T-helper 1 cell treated with Interleukin-12 subunit alpha and Interleukin-12 subunit beta and Interleukin-4 antibody, amounts not matched to agents 30 μg/mL and 1 μg/mL, for 36 hours (primary cell): ENCODE data around the gene IFT172.

Source experiments
- H3K27ac Mint-ChIP-seq: one replicate; pipeline ENCODE4 v1.8.0; 2021; ENCODE audit warnings: mild to moderate bottlenecking, mixed read lengths
- H3K27me3 Mint-ChIP-seq: one replicate; pipeline ENCODE4 v1.8.0; 2021; ENCODE audit warnings: low read depth, mixed read lengths
- H3K36me3 Mint-ChIP-seq: one replicate; pipeline ENCODE4 v1.8.0; 2021; ENCODE audit warnings: low read depth, mixed read lengths
- H3K4me1 Mint-ChIP-seq: one replicate; pipeline ENCODE4 v1.8.0; 2021; ENCODE audit warnings: low read depth, mixed read lengths
- H3K4me3 Mint-ChIP-seq: one replicate; pipeline ENCODE4 v1.8.0; 2021; ENCODE audit warnings: mild to moderate bottlenecking, moderate library complexity, mixed read lengths
- H3K9me3 Mint-ChIP-seq: one replicate; pipeline ENCODE4 v1.8.0; 2021; ENCODE audit warnings: mixed read lengths

The IFT172 gene

DNA sequence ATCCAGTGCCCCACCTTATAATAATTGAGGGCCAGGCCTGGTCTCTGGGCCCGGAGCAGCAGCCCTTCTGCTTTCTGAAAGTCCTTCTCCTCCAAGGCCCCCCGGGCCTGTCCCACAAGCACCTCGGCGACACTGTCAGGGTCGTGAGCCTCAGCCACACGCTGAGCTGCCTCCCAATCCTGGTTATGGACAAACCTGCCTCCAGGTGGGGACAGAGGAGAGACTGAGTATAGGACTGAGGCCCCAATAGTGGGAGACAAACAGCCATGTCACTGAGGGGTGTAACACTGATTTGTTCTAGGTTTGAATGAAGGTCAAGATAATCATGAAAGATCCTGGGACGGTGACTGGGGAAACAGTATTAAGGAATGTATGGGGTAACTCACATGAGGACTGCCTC, 35.6 kb downstream of the IFT172 start:
- Mint-ChIP-seq H3K27ac (no peak overlapping the region), H3K27me3 (no peaks in the 10 kb centered on the region), H3K4me3 (no peak overlapping the region), H3K9me3 (no peaks in the 10 kb centered on the region), H3K4me1 (no peaks in the 10 kb centered on the region), H3K36me3 (peaks cover 7% of the 10 kb centered on the region)

DNA sequence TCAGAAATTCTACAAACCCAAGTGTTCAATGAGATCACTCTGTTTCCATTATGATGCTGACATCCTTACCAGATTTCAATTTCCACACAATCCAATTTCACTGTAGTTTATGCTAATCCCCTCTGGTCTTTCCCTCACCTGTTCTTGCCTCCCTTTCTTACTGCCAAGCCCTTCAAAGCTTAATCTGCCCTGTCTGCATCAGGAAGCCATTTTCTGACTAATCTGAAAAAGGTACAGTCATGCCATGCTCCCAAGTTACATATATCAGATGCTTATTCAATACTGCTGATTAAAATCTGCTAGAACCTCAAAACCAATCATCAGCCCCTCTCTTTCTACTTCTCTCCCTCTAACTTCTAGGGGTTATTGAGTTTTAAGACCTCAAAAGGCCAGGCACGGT, 38.4 kb downstream of the IFT172 start:
- peaks cover 16% of the 10 kb centered on the region for H3K36me3 Mint-ChIP-seq
- H3K4me1 Mint-ChIP-seq = peaks cover under 1% of the 10 kb centered on the region
- H3K27ac Mint-ChIP-seq = no peak overlapping the region
- no peak overlapping the region for H3K4me3 Mint-ChIP-seq
- no peaks in the 10 kb centered on the region for H3K27me3 Mint-ChIP-seq
- H3K9me3 Mint-ChIP-seq = no peaks in the 10 kb centered on the region

DNA sequence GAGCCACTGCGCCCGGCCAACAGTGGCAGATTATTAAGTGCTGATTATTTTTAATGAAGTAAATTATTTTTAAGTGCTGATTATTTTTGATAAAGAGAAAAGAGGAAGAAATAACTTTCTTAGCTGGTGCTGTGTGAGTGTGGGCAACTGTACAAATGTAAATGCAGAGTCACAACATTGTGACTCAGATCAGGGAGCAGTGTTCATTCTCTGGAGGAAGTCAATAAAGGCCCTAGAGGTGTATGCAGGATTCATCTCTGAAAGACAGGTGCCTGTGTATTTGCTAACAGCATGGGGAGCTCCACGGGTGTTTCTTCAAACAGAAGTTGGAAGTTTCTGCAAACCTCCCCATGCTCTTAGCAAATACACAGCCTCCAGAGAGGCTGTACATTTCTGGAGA, 41.2 kb downstream of the IFT172 start:
- no peak overlapping the region for H3K27ac Mint-ChIP-seq
- peaks cover 7% of the 10 kb centered on the region for H3K4me1 Mint-ChIP-seq
- H3K27me3 Mint-ChIP-seq = no peaks in the 10 kb centered on the region
- H3K4me3 Mint-ChIP-seq = no peak overlapping the region
- H3K36me3 Mint-ChIP-seq = peaks cover 14% of the 10 kb centered on the region
- no peaks in the 10 kb centered on the region for H3K9me3 Mint-ChIP-seq

DNA sequence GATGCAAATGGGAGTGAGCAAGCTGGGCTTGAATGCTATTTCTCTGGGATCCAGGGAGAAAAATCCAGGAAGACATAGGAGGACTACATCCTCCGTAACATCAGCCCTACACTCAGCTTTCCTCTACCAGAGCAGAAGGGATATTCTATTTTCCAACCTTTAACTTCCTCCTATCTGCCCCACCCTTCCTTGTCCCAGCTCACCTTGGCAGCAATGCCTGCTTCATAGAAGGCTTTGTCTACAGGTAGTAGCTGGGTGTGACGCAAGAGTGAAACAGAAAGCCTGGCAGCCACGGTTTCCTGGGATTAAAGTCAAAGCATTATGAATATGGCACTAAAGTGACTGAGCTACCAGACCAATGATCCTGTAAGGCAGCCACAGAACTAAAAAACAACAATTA, 43.5 kb downstream of the IFT172 start:
- Mint-ChIP-seq H3K9me3 (no peaks in the 10 kb centered on the region), H3K4me1 (peaks cover 8% of the 10 kb centered on the region), H3K27ac (no peak overlapping the region), H3K4me3 (no peak overlapping the region), H3K27me3 (no peaks in the 10 kb centered on the region), H3K36me3 (peaks cover 19% of the 10 kb centered on the region)

DNA sequence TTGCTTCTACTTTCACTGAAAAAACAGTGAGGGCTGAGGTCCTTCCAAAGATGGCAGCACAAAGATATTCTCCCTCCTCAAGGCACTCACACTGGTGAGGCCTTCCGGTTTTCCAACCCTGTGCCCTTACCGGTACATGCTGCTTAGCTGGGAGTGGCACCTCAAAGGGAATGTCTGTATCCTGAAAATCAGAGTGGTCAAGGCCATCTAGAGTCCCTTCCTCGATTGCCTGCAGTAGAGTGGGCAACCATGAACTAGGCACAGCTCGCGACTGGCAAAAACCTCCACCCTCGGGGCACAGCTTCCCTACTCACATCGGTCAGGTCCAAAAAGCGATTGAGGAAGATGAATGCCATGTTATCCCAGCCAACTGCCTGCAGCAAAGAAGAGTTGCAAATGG, 43.9 kb downstream of the IFT172 start:
- H3K27ac Mint-ChIP-seq = peak overlapping the region; percentile 15
- H3K4me3 Mint-ChIP-seq = no peak overlapping the region
- H3K4me1 Mint-ChIP-seq = peaks cover 8% of the 10 kb centered on the region

DNA sequence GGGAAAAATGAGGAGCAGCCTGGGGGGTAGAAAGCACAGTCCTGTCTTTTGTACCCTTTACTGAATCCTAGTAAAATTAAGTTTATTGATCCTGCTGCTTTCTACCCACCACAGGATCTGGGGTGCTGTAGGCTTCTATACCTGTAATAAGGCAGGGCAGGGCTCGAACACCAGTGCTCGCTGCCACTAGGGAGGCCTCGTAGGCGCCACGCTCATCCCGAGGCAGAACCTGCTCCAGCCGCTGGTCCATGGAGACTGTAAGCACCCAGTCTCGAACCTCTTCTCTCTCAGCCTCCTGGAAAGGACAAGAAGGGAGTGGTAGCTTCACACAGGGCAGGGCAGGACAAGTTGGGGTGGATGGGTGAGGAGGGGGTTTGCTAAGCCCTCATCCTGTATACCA, 44.4 kb downstream of the IFT172 start:
- peaks cover 26% of the 10 kb centered on the region for H3K36me3 Mint-ChIP-seq
- peaks cover 8% of the 10 kb centered on the region for H3K4me1 Mint-ChIP-seq
- no peak overlapping the region for H3K4me3 Mint-ChIP-seq
- H3K27me3 Mint-ChIP-seq = no peaks in the 10 kb centered on the region
- H3K27ac Mint-ChIP-seq = no peak overlapping the region
- H3K9me3 Mint-ChIP-seq = no peaks in the 10 kb centered on the region

More for the DNA sequence above, 43.9 kb downstream of the IFT172 start:
- H3K36me3 Mint-ChIP-seq = peaks cover 21% of the 10 kb centered on the region
- no peaks in the 10 kb centered on the region for H3K27me3 Mint-ChIP-seq
- H3K9me3 Mint-ChIP-seq = no peaks in the 10 kb centered on the region

DNA sequence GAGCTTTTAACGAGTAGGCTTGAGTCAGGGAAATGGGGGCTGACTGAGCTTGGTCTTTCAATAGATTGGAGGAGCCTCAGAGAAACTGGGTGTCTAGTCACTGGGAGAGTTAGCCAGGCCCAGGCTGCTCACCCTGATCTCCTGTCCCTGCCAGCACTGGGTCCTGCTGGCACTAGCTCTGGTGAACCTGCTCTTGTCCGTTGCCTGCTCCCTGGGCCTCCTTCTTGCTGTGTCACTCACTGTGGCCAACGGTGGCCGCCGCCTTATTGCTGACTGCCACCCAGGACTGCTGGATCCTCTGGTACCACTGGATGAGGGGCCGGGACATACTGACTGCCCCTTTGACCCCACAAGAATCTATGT, 46.6 kb downstream of the IFT172 start:
- H3K4me1 Mint-ChIP-seq = peaks cover 8% of the 10 kb centered on the region
- H3K4me3 Mint-ChIP-seq = no peak overlapping the region
- H3K27ac Mint-ChIP-seq = no peak overlapping the region
- no peaks in the 10 kb centered on the region for H3K27me3 Mint-ChIP-seq
- no peaks in the 10 kb centered on the region for H3K9me3 Mint-ChIP-seq
- H3K36me3 Mint-ChIP-seq = peaks cover 34% of the 10 kb centered on the region

DNA sequence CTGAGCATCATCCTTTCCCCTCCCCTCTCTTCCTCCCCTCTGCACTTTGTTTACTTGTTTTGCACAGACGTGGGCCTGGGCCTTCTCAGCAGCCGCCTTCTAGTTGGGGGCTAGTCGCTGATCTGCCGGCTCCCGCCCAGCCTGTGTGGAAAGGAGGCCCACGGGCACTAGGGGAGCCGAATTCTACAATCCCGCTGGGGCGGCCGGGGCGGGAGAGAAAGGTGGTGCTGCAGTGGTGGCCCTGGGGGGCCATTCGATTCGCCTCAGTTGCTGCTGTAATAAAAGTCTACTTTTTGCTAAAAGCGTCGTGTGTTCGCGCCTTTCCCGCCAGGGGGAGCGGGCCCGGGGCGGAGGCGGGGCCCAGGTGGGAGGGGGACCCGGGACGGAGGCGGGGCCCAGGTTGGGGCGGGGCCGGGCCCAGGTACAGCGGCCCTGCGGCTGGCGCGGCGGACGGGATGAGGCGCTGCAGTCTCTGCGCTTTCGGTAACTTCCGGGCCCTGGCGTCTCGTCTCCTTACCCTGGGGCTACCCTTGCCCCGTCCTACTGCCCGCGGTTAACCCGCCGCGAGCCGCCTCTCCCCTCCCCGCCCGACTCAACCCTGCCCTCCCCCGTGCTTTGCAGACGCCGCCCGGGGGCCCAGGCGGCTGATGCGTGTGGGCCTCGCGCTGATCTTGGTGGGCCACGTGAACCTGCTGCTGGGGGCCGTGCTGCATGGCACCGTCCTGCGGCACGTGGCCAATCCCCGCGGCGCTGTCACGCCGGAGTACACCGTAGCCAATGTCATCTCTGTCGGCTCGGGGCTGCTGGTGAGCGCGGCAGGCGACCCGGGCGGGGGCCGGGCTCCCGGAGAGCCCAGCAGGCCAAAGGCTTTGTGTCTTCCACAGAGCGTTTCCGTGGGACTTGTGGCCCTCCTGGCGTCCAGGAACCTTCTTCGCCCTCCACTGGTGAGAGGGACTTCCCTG, 47.3 kb downstream of the IFT172 start, which contains the start of gene KRTCAP3:
TSS of gene KRTCAP3 (plus strand) at position 424 of the 962 bp plus-strand sequence. CDS start at position 456, 32 bp downstream.
- H3K27me3 Mint-ChIP-seq = no peaks in the 10 kb centered on the region

DNA sequence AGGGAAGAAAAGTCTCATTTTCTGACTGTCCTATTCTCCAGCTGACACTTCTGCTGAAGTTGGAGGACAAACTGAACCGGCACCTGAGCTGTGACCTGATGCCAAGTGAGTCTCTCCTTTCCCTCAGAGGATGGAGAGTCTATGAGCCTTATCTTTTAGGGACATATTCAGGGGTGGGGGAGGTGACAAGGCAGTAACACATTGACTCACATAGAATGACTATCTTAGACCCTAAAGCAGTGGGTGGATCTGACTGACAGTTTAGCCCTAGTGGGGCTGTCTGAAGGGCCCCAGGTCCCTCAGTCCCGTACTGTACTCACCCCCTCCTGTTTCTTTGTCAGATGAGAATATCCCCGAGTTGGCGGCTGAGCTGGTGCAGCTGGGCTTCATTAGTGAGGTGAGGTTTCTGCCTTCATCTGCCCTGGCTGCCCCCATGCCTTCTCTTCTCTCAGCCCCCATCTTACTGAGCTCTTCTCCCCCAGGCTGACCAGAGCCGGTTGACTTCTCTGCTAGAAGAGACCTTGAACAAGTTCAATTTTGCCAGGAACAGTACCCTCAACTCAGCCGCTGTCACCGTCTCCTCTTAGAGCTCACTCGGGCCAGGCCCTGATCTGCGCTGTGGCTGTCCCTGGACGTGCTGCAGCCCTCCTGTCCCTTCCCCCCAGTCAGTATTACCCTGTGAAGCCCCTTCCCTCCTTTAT, 48.2 kb downstream of the IFT172 start:
- no peaks in the 10 kb centered on the region for H3K27me3 Mint-ChIP-seq
- H3K9me3 Mint-ChIP-seq = no peaks in the 10 kb centered on the region
- peaks cover 8% of the 10 kb centered on the region for H3K4me1 Mint-ChIP-seq
- no peak overlapping the region for H3K4me3 Mint-ChIP-seq
- peaks cover 40% of the 10 kb centered on the region for H3K36me3 Mint-ChIP-seq
- no peak overlapping the region for H3K27ac Mint-ChIP-seq

More for the DNA sequence above, 47.3 kb downstream of the IFT172 start, which contains the start of gene KRTCAP3:
- H3K36me3 Mint-ChIP-seq = peaks cover 31% of the 10 kb centered on the region
- no peak within 1 kb of the TSS for H3K27ac Mint-ChIP-seq
- H3K4me1 Mint-ChIP-seq = peaks cover 8% of the 10 kb centered on the region
- H3K4me3 Mint-ChIP-seq = no peak within 1 kb of the TSS
- H3K9me3 Mint-ChIP-seq = no peaks in the 10 kb centered on the region

DNA sequence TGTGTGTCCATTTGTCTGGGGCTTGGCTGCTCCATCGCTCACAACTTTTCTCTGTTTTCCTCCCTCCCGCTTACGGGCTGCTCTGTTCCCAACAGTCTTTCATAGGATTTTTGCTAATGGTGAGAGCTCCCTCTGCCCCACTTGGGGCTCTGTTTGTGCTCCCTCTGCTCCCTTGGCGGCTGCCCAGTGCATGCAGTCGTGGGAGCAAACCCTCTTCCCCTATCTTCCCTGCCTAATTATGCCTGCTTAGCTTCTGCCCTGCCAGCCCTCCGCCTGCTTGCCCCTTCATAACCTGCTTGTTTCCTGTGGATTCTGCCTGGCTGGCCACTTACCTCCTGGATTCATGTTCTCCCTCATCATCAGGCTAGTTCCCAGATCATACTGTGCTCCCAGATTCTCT, 53.9 kb downstream of the IFT172 start:
- Mint-ChIP-seq H3K4me1 (peaks cover 17% of the 10 kb centered on the region), H3K9me3 (no peaks in the 10 kb centered on the region), H3K27me3 (no peaks in the 10 kb centered on the region), H3K27ac (no peak overlapping the region), H3K36me3 (peaks cover 60% of the 10 kb centered on the region), H3K4me3 (no peak overlapping the region)

DNA sequence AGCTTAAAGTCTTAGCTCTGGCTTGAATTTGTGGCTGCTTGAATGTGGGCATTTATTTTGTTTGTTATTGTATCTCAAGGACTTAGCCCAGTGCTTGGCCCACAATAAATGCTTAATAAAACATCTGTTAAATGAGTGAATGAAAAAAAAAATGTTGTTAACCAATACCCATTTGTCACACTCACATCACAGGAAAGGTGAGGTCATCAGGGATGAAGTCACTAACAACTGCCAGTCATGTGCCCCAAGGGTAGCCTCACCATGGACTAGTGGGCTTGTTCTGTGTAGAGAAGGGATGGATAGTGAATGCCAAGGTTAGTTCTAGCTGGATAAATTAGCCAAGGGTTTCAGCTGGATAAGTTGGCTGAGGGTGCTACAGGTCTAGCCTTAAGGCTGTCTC, 58.1 kb downstream of the IFT172 start:
- Mint-ChIP-seq H3K27ac (peak overlapping the region; percentile 92), H3K4me3 (peak overlapping the region; percentile 72), H3K27me3 (no peaks in the 10 kb centered on the region), H3K36me3 (peaks cover 33% of the 10 kb centered on the region), H3K9me3 (no peaks in the 10 kb centered on the region), H3K4me1 (peaks cover 35% of the 10 kb centered on the region)

DNA sequence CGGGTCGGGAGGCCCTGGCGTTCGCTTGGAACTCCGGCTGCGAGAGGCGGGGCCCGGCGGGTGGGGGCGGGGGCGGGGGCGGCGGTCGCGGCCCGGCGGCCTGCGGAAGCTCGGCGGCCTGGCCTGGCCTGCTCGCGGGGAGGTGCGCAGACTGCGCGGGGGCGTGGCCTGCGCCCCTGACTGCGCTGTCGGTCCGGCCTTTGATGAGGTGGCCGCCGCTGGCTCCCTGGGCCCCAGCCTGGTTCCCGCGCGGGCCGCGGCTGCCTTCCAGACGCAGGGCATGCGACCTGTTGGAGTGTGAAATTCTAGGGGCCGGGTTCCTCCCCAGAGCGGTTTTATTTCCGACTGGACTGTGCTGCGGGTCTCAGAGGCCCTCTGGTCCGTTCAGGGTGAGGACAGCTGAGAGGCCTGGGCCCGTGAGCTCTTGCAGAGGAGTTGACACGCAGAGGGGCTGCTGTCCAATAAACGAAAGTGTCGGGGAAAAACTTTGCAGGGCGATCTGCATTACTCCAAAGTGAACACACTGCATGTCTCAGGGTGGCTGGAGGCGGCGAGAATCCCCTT, 60.5 kb downstream of the IFT172 start:
- H3K4me1 Mint-ChIP-seq = peaks cover 32% of the 10 kb centered on the region
- H3K4me3 Mint-ChIP-seq = peak overlapping the region; percentile 96
- no peaks in the 10 kb centered on the region for H3K27me3 Mint-ChIP-seq
- peak overlapping the region; percentile 94 for H3K27ac Mint-ChIP-seq
- H3K9me3 Mint-ChIP-seq = no peaks in the 10 kb centered on the region
- H3K36me3 Mint-ChIP-seq = peaks cover 15% of the 10 kb centered on the region

DNA sequence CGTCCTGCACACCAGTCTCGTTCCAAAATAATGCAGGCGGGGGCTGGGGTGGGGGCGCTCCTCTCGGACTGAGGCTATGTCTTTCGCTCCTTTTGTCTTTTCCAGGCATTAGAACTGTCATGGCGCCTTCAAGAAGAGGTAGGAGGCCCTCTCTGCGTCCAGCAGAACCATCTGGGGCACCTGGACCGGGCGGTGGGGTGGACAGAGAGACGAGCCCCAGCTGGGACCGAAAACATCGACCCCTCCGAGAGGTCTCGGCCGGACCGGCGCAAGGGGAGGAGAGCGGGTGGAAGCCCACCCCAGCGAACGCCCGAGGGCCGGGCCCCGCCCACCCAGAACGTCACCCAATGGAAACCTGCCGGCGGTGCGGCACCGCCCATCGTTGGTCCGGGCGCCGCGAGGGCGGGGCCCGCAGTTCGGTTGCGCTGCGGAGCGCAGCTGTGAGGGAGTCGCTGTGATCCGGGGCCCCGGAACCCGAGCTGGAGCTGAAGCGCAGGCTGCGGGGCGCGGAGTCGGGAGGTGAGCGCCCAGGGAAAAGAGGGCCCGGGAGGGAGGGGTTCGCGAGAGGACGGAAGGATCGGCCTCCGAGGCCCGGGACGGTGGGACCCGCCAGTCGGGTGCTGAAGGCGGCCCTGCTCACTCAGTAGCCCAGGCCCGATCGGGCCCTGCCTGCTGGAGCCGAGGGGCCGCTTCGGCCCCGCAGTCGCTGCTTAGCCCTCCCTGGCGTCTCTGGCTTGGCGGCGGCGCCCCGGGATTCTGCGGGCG, 61.1 kb downstream of the IFT172 start, which contains the start of gene NRBP1:
TSS of gene NRBP1 (plus strand) at position 419 of the 765 bp plus-strand sequence. CDS start 4,643 bp downstream, outside the sequence.
- H3K36me3 Mint-ChIP-seq = peaks cover 9% of the 10 kb centered on the region
- H3K4me1 Mint-ChIP-seq = peaks cover 28% of the 10 kb centered on the region
- no peaks in the 10 kb centered on the region for H3K9me3 Mint-ChIP-seq
- peak within 1 kb of the TSS; percentile 99 for H3K4me3 Mint-ChIP-seq
- H3K27me3 Mint-ChIP-seq = peaks cover 3% of the 10 kb centered on the region
- H3K27ac Mint-ChIP-seq = peak within 1 kb of the TSS; percentile 99

DNA sequence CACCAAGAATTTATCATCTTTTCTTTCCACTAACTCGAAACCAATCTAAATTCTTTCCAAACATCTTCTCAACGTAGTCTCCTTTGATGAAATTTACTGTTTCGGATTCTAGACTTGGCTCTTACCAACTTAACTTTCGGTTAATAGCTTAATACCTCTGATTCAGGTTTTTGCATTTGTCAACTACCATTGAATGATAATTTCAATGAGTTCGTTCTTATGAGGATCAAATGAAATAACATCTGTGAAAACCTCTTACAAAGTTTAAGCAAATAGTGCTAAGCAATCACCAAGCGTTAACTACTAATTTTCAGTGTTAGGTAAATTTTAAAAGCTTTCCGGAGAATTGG, 61.7 kb downstream of the IFT172 start:
- Mint-ChIP-seq H3K9me3 (no peaks in the 10 kb centered on the region), H3K4me1 (peaks cover 28% of the 10 kb centered on the region), H3K36me3 (peaks cover 6% of the 10 kb centered on the region), H3K27me3 (peaks cover 3% of the 10 kb centered on the region), H3K4me3 (peak overlapping the region; percentile 99), H3K27ac (peak overlapping the region; percentile 99)
